Dermis microvascular lymphatic vessel endothelial cell (primary cell): ENCODE results near the gene PTOV1. TPM values are rescaled to one million over a fixed set of nuclear protein-coding genes. Genes with fewer than 3 reads are reported as not detected.
A peak's percentile ranks its signal among the peaks of the same experiment; 100 is the strongest.

Experiments used
- DNase-seq, 2 donors: peaks; one replicate each; pipeline versions ENCODE4 v3.0.0 to v3.0.0-alpha.2; 2010; ENCODE audit warnings: low read depth in 2 of 2
- total RNA-seq: library from RNA; depleted of rRNA; stranded (reverse); fragments of >200 nt; gene quantifications from 2 replicates; pipeline ENCODE4 v1.2.1, GENCODE V29; 2014

Gene PTOV1
- total RNA-seq, 1 donor from 2014 or later, result 32.6 TPM

DNA sequence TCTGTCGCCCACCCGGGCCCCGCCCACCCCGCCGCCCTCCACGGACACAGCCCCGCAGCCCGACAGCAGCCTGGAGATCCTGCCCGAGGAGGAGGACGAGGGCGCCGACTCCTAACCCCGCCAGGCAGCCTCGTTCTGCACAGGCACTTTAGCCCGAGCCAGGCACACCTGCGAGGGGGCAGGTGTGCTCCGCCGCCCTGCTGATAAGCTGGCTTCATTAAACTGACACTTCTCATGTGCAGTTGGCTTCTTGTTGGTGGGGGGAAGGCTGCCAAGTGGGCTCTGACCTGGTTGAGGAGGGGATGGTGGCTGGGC lies 37.5 kb downstream of the PTOV1 start:
- DNase-seq, result no peak

DNA sequence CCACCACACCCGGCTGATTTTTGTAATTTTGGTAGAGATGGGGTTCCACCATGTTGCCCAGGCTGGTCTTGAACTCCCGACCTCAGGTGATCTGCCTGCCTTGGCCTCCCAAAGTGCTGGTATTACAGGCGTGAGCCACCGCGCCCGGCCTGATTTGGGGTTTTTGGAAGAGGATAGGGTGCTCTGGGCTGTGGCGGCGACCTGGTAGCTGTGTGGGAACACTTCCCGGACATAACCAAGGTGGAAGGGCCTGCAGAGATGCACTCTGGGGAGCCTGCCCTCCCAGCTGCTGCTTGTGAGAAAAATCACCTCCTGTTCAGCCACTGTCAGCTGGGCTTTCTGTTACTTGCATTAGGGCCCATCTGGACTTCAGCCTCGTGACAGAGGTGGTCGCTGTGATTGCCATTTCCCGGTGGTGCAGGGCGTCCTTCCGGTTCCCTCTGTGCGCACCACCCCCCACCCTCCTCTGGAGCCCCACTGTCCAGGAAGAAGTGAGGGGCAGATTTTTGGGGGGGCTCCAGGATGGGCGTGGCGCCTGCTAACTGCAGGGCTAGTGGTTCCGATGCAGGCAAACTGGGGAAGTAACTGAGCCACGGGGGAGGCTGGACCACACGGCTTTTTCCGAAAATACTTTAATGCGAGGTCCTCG lies 38.2 kb downstream of the PTOV1 start:
- DNase-seq, result no peak

DNA sequence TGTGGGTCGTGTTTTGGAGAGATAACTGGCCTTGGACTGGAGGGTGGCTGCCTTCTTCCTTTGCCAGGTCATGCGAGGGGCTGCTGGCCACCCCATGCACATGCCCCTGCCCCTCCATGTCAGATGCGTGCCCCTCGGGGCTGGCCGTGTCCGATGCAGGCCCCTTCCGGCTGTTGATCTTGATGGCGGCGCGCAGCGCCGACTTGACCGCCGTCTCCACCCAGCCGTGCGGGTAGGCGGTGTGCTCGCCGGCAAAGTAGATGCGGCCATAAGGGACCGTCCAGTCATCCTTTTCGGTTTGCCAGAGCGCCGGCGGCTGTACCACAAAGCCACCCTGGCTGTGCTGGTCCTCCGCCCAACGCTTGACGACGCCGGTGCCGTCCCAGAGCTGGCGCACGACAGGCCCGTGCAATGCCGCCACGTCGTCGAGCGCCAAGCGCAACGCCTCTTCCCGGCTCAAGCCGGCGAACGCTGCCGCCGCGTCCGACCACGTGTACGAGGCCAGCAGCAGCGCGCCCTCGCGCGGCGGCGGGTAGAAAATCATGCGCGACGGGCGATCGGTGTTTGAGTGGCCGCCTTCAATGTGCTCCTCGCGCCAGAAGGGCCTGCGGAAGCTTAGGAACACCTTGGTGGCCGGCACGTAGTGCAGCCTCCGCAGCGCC lies 38.9 kb downstream of the PTOV1 start:
- peak; percentile 53 to 83 for DNase-seq

DNA sequence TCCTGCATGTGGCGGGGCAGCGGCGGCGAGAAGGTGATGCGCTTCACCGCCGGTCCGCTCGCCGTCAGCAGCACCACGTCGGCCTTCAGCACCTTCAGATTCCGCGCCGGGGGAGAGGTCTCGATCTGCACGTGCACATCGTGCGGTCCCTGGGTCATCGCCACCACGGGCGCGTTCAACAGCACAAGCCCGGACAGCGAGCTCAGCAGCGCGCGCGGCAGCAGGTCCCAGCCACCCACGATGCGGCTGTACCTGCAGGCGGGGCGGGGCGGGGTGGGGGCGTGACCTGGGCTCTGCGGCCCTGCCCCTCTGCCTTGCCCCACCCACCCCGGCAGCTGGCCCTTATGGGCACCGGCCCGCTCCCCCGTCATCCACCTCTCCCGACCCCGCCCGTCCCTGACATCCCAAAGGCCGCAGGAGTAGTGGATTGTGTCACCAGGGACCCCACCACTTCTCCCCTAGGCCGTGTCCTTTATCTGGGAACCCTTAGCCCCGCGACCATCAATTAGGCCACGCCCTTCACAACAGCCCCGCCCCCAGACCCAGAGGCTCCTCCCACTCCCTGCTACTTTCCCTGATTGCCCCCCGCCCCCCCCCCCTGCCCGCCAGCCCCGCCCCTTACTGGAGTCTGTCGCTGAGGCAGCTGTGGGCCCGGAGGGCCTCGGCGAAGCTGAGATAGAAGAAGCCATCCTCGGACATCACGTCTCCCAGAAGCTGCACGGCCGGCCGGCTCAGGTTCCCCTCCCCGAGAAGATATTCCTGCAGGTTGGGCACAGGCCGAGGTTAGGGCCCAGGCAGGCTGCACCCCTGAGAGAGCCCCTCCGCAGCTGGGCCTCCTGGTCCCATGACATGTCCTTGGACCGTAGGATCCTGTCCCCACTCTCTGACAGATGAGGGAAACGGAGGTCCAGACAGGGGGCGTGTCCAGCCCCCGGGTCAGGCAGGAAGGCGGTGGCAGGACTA lies 39.7 kb downstream of the PTOV1 start:
- no peak for DNase-seq

DNA sequence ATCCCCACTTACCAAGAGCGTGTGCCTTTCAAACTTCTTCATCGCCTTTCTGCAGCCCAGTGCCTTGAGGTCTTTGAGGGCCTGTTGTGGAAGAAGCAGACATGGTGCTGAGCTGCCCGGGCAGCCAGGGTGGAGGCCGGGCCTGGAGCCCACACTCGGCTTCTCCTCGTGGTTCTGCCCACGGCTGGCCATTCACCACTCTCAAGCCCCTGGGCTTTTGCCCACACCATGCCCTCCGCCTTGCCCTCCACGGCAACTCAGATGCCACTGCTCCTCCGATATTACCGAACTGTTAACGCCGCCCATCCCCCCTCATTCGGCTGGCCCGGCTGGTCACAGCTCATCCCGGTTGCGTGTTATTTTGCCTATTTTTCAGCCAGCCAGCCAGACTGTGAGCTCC lies 40.4 kb downstream of the PTOV1 start:
- DNase-seq, result no peak

DNA sequence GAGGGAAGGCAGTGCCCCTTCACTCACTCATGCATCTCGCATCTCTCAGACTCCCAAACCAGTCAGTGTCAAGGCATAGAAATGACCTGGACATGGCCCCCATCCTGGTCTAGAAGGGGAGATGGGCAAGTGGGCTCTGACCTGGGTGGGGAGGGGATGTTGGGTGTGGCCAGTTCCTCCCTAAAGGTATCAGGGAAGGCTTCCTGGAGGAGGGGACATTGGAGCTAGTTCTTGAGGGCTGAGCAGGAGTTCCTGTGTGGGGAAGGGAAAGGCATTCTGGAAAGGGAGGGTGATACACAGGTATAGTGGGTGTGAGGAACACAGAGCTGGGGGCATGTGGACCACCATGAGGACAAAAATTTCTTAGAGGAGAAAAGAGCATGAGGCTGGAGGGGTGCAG lies 41.8 kb downstream of the PTOV1 start:
- no peak for DNase-seq

DNA sequence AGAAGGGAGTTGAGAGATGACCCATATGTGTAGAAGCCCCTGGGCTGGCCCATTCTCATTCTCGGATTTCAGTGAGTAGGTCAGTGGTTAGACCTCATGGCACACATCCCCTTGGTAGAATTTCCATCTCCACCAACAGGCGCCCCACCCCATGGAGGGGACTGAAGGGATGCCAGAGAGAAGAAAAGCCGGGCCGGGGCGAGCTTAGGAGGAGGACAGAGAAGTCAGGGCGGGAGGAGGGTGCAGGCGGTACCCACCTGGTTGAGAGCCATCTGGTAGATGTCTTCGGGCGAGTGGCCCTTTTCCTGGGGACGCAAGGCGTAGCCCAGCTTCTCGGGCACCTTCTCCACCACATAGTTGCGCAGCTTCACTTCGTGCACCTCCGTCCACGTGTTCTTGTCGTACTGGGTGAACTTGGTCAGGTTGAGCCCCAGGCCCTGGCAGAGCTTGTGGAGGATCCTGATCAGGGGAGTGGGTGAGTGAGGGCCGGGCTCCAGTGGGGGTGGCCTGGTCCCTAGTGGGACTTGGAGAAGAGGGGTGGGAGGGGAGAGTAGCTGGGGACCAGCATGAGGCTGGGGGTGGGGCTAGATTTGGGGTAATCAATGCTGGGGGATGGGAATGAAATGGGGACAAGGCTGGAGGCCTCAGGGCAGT lies 43.2 kb downstream of the PTOV1 start:
- no peak for DNase-seq

DNA sequence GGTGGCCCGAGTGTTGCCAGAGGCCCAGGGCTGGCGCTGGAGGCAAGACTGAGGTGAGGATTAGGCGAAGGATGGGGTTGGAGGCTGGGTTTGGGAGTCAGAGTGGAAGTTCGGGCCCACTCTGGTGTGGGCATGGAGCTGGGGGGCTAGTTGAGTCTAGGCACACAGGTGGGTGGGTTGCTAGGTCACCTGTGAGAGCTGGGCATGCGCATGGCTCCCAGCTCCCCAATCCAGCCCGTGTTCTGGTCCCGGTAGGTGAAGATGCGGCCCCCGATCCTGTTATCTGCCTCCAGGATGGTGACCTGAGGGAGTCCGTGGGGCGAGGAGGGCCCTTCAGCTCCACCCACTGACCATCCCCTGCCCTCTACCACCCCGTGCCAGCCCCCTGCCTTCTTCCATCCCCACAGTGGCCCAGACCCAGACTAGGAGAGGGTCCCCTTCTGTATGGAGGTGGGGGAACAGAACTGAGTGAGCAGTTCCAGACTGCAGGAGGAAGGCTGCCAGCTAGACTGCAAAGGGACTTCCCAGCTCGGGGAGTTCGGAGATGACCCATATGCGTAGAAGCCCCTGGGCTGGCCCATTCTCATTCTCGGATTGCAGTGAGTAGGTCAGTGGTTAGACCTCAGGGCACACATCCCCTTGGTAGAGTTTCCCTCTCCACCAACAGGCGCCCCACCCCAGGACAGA lies 44.1 kb downstream of the PTOV1 start:
- no peak for DNase-seq

DNA sequence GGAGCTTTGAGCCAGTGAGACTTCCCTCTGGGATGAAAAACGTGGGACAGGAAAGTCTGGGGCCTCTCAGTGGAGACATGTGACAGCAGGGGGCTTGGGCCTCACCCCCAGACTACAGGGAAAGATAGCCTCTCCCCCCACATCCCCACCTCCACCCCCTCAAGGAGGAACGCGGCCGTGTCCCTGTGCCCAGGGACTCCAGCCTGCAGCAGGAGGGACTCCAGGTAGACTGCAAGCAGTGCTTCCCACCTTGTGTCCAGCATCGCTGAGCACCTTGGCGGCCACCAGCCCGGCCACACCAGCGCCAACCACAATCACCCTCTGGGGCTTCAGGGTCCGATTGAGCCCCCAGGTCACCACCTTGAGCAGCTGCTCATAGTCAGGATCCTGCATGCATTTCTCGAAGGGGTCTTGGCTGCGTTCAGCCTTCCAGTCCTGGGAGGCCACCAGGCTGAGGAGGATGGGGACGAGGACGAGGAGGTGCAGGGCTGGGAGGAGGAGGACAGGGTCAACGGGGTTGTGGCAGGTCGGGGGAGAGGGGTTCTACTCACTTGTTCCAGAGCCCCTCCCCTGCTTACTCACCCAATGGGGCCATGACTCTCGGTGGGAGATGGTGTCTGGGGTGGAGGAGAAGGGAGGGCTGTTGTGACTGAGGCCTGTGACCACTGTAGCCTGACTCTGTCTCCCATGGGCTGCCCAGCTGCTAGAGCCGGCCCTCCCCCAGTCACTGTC lies 44.8 kb downstream of the PTOV1 start:
- no peak for DNase-seq

DNA sequence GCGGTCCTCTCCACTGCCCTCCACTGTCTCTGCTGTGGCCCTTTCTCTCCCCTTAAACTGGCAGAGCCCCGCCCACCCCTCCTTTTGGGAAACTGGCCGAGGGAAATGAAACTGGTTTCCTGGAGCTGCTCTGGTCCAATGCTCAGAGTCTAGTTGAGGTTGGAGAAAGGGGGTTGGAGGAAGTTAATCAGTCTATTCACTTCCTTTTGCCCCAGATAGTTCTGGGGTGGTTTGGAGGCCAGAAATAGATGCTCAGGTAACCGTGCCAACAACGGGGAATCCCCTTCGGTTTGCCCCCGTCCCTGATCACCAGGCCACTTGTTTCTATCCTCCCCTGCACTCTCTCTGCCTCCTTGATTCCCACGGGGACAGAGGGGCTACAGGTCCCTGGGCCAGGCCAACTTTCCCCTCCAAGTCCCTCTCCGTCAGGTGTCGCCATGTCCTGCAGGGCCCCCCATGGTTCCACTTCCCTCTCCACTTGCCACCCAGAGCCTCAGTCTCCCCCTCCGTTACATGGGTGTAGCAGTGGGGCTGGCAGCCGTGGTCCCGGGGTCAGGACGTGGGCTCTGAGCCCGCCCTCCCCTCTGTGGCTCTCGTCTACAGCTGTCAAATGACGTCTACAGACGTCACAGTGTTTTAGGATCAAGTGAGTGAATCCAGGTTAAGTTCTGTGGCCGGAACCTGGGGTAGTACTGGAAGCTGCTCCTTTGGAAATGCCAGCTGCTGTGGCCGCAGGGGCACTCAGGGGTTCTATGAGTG lies 46.1 kb downstream of the PTOV1 start, which contains the start of gene IL4I1:
Gene IL4I1, minus strand, starts transcription at position 25 of the 759 bp plus-strand sequence. CDS start 727 bp downstream, outside the sequence.
- peak in 1 of 2 donors; percentile 78 for DNase-seq

DNA sequence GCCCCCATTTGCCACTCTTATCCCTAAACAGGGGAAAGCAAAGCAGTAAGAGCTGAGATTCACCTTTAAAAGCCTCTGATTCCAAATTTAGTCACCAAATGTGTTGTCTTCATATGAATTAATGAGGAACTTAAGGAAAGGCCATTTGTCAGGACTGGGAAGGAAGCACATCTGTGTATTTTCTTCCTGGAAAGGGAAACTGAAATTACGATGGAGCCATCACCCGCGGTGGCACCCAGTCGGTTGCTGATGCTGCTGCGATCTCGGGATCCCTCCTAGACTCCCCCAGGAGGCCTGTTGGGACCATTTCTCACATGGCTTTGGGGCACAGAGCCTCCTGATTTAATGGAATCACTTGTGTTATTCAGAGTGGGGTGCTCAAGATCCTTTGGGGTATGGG lies 53.2 kb downstream of the PTOV1 start:
- DNase-seq, result no peak

DNA sequence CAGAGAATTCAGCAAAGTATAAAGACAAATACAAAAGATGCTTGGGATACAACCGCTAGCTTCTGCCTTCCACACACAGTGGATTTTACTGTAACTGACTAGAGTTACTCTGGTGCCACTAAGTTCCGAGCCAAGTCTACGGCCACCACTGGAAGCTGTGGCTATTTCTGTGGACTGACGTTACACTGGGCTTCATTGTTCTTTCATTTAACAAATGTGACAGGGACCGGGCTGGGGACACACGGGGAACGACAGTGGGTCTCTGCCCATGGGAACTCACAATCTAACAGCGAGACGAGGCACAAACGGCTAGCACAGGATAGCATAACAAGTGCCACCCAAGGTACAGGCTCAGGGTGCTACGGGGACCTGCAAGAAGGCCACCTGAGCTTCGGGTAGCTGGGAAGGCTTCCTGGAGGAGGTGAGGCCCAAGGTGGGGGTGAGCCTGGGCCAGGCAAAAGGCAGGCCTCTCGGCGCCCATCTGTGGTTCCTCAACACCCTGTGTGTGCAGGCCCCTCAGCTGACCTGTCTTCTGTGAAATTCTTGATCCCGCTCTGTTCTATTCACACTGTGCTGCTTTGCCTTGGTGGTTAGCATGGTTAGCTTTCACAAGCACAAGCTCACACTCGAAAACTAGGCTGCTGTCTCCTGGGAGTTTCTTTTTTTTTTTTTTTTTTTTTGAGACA lies 56.1 kb downstream of the PTOV1 start:
- no peak for DNase-seq

DNA sequence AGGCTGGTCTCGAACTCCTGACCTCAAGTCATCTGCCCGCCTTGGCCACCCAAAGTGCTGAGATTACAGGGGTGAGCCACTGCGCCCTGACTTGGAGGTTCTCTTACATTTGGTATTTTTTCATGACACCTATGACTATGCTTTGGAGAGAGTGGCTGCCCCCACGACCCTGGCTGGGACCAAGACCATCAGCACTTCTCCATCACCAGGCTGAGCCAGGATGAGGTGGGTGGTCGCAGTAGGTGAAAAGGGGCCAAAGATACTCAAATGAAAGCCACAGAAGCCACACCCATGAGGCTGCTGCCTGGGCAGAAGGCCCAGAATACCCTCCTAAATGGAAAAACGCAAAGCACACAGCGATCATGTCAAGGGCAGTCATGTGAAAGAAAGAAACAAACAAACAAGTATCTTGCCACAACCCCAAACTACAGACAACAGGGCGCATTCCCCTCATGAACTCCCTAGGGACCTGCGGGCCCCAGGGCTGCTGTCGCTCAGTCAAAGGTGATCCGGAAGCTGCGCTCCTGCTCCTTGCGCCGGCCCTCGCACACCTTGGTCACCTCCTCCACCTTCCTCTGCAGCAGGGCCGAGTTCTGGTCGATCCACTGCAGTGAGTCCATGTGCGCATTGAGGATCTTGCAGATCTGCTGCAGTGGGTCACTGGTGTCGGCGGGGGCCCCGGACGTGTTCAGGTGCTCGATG lies 56.9 kb downstream of the PTOV1 start:
- DNase-seq, result no peak

DNA sequence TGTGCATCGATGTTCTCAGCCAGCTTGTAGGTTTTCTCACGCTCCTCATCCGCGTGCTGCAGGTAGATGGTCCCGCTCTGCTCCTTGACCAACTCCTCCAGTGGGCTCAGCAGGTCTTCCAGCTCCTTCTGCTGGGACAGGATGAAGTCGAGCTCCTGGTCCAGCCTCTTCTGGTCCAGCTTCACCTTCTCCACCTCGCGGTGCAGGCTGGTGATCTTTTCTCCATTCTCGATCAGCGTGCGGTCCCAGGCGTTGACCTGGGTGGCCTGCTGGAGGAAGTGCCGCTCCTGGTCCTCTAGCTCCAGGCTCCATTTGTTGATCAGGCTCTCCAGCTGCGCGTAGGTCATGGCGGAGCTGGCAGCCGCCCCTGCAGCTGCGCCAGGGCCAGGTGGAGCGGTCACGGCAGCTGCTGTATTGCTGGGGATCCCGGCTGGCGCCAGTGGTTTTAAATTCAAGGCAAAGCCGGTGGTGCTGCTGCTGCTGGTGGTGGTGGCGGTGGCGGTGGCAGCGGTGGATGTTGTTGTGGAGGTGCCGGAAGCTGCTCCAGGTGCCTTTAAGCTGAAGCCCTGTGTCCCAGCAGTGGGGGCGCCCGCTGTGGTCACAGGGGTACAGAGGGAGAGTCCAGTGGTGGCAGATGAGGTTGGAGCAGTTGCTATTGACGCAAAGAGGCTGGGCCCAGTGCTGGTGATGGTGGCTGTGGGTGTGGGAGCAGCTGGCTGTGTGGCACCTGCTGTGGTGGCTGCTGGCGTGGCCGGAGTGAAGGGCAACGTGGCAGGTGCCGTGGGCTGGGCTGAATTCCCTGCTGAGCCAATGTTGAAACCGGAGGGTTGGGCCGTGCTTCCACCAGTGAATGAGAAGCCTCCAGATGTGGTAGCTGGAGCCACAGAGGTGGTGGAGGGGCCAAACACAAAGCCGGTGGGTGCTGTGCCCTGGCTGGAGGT lies 57.8 kb downstream of the PTOV1 start:
- no peak for DNase-seq

DNA sequence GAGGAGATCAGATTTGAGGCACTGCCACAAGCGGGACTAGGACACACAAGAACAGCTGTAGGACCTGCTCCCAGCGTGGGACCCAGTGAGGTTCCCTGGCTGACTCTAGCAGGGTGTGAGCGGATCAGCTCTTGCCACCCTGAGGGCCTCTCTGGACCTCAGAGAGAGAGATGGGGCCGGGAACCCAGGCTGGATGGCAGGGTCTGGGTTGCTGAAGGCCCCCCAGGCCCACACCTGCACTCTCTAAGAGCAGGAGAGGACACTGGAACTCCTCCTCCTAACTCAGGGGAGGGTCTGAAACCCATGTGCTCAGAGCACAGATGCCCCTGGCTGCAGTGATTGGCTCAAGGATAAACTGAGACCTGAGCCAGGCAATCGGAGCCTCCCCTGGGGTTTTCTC lies 59.2 kb downstream of the PTOV1 start:
- DNase-seq, result no peak
